Stimulated activated naive CD8-positive, alpha-beta T cell treated with anti-CD3 and anti-CD28 coated beads, Interleukin-15, Interleukin-2, amounts not matched to agents 100 ng/mL and 50 ng/mL, for 24 hours (primary cell): ENCODE measurements around the gene NAXD.
"Not testable (repeated sequence)": the region's sequence is repeated elsewhere in the genome, so short reads cannot be mapped to it uniquely, and the experiment has no call there.

Experiments
- H3K27ac Mint-ChIP-seq: one replicate; pipeline ENCODE4 v1.8.0; 2021; ENCODE audit warnings: mild to moderate bottlenecking, mixed read lengths
- H3K27me3 Mint-ChIP-seq: one replicate; pipeline ENCODE4 v1.8.0; 2021; ENCODE audit warnings: mixed read lengths
- H3K36me3 Mint-ChIP-seq: one replicate; pipeline ENCODE4 v1.8.0; 2021; ENCODE audit warnings: low read depth, mixed read lengths
- H3K4me1 Mint-ChIP-seq: one replicate; pipeline ENCODE4 v1.8.0; 2021; ENCODE audit warnings: low read depth, mixed read lengths
- H3K4me3 Mint-ChIP-seq: one replicate; pipeline ENCODE4 v1.8.0; 2021; ENCODE audit warnings: mild to moderate bottlenecking, mixed read lengths
- H3K9me3 Mint-ChIP-seq: one replicate; pipeline ENCODE4 v1.8.0; 2021; ENCODE audit warnings: mixed read lengths

NAXD gene

DNA sequence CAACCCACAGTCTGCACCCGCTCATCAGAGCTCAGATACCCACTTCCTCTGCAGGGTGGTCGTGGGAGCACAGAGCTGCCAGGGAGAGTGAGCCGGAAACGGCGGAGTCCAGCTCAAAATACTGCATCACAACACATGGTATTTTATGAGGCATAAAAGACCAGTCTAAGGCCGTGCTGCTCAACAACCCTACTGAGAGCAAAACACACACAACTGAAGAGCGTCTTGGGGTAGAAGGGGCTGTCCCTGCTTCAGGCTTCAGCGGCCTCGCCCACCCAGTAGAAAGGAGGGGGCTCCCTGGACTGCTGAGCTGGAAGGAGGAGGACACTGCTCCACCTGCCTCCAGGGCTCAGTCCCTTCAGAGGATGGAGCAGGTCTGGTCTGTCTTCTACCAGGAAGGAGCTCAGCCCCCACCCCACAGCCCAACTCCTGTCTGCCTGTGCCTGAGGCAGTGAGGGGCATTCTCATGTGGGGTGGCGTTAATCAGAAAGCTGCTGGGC is 36.9 kb downstream of the NAXD start:
- Mint-ChIP-seq H3K4me3 (no peak overlapping the region), H3K27me3 (no peaks in the 10 kb centered on the region), H3K4me1 (peaks cover 24% of the 10 kb centered on the region), H3K27ac (no peak overlapping the region), H3K9me3 (no peaks in the 10 kb centered on the region), H3K36me3 (peaks cover 45% of the 10 kb centered on the region)

DNA sequence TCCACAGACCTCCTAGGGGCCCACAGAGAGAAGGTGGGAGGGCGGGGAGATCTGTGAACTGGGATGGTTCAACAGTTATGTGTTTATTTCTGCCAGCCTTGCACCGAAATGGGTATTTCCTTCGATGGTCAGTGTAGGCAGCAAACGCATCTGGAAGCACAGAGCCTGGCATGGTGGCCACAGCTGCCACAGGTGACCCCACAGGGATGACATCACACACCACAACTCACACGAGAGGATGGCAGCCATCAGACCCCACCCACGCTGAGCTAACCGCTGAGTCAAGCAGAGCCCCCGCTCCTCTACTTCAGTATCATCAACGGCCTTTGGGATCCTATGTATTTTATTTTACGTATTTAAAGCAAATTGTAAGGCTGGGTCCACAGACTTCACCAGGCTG is 37.4 kb downstream of the NAXD start:
- H3K36me3 Mint-ChIP-seq = peaks cover 45% of the 10 kb centered on the region
- no peak overlapping the region for H3K4me3 Mint-ChIP-seq

DNA sequence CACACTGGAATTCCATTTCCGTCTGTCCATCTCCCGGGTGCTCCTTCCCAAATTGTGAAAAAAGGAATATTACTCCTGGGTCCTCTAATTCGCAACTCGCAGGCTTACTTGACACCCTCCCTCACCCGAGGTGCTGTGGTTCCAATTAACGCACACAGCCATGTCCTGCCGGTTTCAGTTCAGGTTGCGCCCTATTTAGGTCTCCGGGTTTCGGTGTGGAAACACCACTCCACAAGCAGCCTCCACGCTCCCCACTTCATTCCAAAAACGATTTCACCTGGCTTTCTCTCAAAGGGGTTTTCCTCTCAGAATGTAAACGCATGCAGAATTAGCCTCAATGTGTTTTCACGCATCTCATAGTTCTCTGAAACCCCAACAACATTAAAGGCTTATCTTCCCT is 37.9 kb downstream of the NAXD start:
- Mint-ChIP-seq H3K36me3 (peaks cover 46% of the 10 kb centered on the region), H3K9me3 (no peaks in the 10 kb centered on the region), H3K4me3 (no peak overlapping the region), H3K4me1 (peaks cover 34% of the 10 kb centered on the region), H3K27me3 (no peaks in the 10 kb centered on the region), H3K27ac (no peak overlapping the region)

More for the DNA sequence above, 37.4 kb downstream of the NAXD start:
- H3K27ac Mint-ChIP-seq = no peak overlapping the region
- no peaks in the 10 kb centered on the region for H3K27me3 Mint-ChIP-seq
- H3K9me3 Mint-ChIP-seq = no peaks in the 10 kb centered on the region
- H3K4me1 Mint-ChIP-seq = peaks cover 29% of the 10 kb centered on the region

DNA sequence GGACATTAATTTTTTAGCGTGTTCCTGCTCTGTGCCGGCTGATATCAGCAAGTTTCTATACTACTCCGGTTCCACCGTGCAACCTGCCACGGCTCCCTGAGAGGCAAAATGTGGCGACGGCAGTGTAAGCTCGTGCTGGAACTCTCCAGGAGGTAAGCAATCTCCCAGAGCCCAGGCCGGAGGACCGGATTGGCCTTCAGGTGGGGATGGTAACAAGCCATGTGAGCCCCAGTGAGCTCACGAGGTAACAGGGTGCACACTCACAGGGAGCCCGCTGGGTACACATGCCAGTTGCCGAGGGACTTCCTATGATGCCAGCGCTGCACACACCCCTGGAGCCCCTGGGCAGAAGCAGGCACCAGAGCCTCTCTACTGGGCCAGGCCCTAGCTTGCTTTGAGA is 38.5 kb downstream of the NAXD start:
- no peak overlapping the region for H3K4me3 Mint-ChIP-seq
- no peak overlapping the region for H3K27ac Mint-ChIP-seq
- no peaks in the 10 kb centered on the region for H3K27me3 Mint-ChIP-seq
- H3K36me3 Mint-ChIP-seq = peaks cover 44% of the 10 kb centered on the region
- H3K9me3 Mint-ChIP-seq = no peaks in the 10 kb centered on the region
- peaks cover 40% of the 10 kb centered on the region for H3K4me1 Mint-ChIP-seq

DNA sequence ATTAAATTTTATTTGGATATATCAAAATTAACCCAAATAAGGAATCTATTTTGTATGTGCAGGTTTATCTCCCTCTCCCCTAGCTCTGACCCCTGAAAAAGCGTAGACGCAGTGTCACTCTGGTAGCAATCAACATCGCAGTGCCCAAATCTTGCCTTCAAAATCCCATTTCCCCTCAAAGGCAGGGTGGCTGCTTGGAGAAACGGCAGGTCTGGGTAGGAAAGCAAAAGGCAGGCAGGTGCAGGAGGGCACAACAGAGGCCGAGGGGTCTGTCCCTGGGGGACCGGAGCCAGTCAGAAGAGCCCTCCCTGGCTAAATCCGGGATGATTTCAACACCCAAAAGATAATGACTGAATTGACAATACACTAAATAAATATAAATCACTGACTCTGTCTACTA is 41.9 kb downstream of the NAXD start:
- Mint-ChIP-seq H3K27ac (no peak overlapping the region), H3K27me3 (no peaks in the 10 kb centered on the region), H3K9me3 (no peaks in the 10 kb centered on the region), H3K4me3 (no peak overlapping the region), H3K36me3 (peaks cover 59% of the 10 kb centered on the region), H3K4me1 (peaks cover 53% of the 10 kb centered on the region)

DNA sequence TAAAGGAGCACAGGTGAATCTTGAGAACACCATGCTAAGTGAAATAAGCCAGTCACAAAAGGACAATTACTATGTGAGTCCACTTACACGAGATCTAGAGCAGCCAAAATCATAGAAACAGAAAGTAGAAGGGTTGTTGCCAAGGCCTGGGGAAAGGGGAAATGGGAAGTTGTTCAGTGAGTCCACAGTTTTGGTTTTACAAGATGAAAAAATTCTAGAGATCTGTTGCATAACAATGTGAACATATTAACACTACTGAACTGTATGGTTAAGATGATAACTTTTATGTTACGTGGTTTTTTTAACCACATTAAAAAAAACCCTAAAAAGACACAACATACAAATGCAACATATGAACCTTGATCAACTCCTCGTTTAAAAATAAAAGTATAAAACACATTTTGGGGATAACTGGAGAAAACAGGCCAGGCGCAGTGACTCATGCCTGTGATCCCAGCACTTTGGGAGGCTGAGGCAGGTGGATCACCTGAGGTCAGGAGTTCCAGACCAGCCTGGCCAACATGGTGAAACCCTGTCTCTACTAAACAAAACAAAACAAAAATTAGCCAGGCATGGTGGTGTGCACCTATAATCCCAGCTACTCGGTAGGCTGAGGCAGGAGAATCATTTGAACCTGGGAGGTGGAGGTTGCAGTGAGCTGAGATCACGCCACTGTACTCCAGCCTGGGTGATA is 43.0 kb downstream of the NAXD start:
- H3K27me3 Mint-ChIP-seq, H3K4me3 Mint-ChIP-seq, H3K9me3 Mint-ChIP-seq: not testable (repeated sequence)
- Mint-ChIP-seq H3K27ac (peak overlapping the region; percentile 1), H3K4me1 (peaks cover 49% of the 10 kb centered on the region), H3K36me3 (peaks cover 71% of the 10 kb centered on the region)

DNA sequence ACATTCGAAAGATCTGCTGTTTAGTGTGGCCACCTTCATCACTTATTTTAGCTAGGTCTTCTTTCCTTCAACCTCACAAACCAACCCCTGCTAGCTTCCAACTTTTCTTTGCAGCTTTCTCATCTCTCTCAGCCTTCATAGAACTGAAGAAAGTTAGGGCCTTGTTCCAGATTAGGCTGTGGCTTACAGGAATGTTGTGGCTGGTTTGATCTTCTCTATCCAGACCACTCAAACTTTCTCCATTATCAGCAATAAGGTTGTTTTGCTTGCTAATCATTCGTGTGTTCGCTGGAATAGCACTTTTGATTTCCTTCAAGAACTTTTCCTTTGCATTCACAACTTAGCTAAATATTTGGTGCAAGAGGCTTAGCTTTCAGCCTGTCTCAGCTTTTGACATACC is 45.9 kb downstream of the NAXD start:
- H3K27me3 Mint-ChIP-seq = no peaks in the 10 kb centered on the region
- H3K27ac Mint-ChIP-seq = no peak overlapping the region
- peaks cover 82% of the 10 kb centered on the region for H3K36me3 Mint-ChIP-seq
- no peak overlapping the region for H3K4me3 Mint-ChIP-seq
- H3K9me3 Mint-ChIP-seq = no peaks in the 10 kb centered on the region
- H3K4me1 Mint-ChIP-seq = peaks cover 50% of the 10 kb centered on the region

DNA sequence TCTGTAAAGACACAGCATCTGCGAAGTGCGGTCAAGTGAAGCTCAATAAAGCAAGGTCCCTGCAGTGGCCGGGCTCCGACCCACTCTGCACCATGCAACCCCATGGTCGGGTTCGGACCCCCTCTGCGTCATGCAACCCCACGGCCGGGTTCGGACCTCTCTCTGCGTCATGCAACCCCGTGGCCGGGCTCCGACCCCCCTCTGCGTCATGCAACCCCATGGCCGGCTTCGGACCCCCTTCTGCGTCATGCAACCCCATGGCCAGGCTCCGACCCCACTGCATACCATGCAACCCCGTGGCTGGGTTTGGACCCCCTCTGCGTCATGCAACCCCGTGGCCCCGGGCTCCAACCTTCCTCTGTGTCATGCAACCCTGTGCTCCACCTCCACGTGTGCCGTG is 46.7 kb downstream of the NAXD start:
- Mint-ChIP-seq H3K27ac (no peak overlapping the region), H3K27me3 (no peaks in the 10 kb centered on the region), H3K36me3 (peaks cover 88% of the 10 kb centered on the region), H3K4me1 (peaks cover 46% of the 10 kb centered on the region), H3K9me3 (no peaks in the 10 kb centered on the region), H3K4me3 (no peak overlapping the region)

DNA sequence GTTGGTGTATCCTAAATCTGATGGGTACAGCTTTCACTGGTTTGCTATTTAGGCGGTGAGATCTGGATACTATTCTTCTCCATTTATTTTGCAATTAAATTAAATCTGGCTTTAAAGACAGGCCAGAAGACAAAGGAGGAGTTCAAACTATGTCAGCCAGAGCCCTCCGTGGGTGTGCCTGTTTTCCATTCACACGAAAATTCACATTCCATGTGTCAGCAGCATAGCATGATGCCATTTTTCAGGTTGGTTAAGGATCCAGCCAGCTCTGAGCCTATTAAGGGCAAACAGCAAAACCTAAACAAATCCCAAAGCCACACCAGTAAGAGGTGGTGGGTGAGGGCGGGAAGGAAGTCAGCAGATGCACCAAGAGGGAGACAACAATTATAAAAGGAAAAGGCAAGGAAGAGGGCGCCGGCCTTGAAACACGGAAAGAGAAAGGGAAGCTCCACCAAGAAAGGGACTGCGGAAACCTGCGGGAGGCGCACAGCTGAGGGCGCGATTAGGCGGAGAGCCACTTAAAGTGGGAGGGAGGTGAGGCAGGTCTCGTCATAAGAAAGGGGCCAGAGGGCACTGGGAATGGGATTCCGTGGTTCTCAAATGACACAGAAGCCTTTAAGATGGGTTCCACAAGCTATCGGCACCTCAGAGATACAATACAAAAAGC is 47.6 kb downstream of the NAXD start:
- Mint-ChIP-seq H3K4me1 (peaks cover 38% of the 10 kb centered on the region), H3K27me3 (no peaks in the 10 kb centered on the region), H3K36me3 (peaks cover 93% of the 10 kb centered on the region), H3K27ac (no peak overlapping the region), H3K9me3 (no peaks in the 10 kb centered on the region), H3K4me3 (no peak overlapping the region)

DNA sequence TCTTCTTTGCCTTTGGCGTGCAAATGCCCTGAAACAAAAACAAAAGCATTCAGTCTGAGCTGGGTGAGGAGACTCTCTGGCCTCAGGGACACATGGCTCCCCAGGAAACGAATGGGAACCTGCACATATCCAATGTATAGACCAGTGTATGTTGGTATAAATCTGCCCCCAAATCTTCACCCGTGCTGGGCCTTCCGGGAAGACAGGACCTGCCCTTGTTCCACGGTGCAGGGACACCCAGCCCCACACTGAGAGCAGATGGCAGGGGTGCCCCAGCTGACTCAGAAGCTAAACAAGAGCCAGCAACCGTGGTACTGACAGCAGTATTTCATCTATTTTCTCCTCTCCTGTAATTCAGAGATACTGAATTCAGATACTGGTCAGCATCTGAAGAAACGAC is 48.1 kb downstream of the NAXD start:
- Mint-ChIP-seq H3K27ac (no peak overlapping the region), H3K4me3 (no peak overlapping the region), H3K27me3 (no peaks in the 10 kb centered on the region), H3K36me3 (peaks cover 89% of the 10 kb centered on the region), H3K9me3 (no peaks in the 10 kb centered on the region), H3K4me1 (peaks cover 32% of the 10 kb centered on the region)

DNA sequence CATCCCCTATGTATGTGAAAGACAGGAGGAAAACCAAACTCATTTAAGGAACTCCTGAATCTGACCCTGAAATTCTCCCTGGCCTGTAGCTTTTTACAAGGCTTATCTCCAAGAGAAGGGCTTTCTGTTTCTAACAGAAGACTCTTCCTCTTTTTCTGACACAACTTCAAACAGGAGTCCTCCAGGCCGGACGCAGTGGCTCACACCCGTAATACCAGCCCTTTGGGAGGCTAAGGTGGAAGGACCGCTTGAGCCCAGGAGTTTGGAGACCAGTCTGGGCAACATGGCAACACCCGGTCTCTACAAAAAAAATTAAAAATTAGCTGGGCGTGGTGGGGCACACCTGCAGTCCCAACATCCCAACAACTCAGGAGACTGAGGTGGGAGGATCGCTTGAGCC is 48.7 kb downstream of the NAXD start:
- Mint-ChIP-seq H3K4me3 (no peak overlapping the region), H3K4me1 (peaks cover 27% of the 10 kb centered on the region), H3K36me3 (peaks cover 92% of the 10 kb centered on the region), H3K27me3 (no peaks in the 10 kb centered on the region), H3K27ac (no peak overlapping the region), H3K9me3 (no peaks in the 10 kb centered on the region)

DNA sequence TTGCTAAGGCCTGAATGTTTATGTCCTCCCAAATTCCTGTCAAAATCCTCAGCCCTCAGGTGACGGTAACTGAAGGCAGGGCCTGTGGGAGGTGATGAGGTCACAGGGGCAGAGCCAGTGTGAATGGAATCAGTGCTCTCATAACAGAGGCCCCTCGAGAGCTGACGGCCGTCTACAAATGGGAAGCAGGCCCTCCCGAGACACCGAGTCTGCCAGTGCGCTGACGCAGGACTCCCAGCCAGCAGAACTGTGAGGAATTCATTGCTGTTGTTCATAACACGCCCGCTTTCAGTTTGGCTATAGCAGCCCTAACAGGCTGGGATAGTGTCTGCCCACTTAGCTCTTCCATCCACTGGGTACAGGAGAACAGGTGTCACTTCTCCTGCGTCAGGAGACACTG is 49.3 kb downstream of the NAXD start:
- Mint-ChIP-seq H3K4me1 (peaks cover 22% of the 10 kb centered on the region), H3K36me3 (peaks cover 90% of the 10 kb centered on the region), H3K27me3 (no peaks in the 10 kb centered on the region), H3K4me3 (no peak overlapping the region), H3K9me3 (no peaks in the 10 kb centered on the region), H3K27ac (no peak overlapping the region)

DNA sequence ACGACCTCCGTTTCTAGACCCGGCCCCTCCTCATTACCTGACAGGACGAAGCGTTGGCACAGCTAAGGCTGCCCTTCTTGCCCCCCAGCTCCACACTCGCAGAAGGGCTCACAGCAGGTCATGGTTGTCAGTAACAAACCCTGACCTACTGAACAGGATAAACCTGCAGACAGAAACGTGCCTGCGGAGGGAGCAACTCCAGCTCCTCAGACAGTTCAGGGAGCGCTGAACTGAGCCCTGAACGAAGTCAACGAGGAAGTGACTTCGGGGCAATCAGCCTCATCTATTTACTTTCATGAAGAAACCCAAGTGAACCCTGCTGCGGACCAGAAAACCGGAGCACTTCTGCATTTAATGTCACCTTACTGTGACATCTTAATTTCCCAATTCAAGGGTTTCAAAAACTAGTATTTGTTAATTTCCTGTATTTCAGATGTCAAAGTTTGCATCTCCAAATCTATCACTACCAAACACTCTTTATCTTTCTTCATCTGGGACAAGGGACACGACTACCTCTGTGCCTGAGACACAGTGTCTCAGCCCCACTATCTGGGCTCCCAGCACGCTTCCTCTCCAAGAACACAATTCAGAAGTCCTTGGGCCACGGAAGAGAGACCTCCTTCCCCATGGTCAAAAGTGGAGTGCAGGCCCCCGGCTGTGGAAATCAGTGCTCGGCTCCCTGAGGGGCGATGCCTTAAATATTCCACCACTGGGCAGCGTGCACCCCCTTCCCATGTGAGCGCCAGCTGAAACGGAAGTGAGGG is 50.3 kb downstream of the NAXD start:
- peaks cover 89% of the 10 kb centered on the region for H3K36me3 Mint-ChIP-seq
- peaks cover 16% of the 10 kb centered on the region for H3K4me1 Mint-ChIP-seq
- H3K27ac Mint-ChIP-seq = no peak overlapping the region
- no peaks in the 10 kb centered on the region for H3K9me3 Mint-ChIP-seq
- H3K4me3 Mint-ChIP-seq = no peak overlapping the region
- no peaks in the 10 kb centered on the region for H3K27me3 Mint-ChIP-seq

DNA sequence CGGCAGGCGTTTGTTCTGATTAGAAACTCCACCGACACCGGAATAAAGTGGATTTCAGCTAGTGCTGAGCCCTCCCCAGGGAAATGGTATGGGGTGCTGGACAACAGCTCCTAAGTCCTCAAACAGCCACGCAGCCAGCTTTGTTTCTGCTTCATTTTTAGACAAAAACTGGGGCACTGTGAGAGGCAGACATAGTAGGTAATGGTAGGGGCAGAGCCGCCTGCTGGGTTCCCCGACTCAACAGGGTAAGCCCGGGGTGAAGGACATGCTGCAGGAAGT is 50.8 kb downstream of the NAXD start:
- Mint-ChIP-seq H3K36me3 (peaks cover 90% of the 10 kb centered on the region), H3K27me3 (no peaks in the 10 kb centered on the region), H3K4me3 (no peak overlapping the region), H3K9me3 (no peaks in the 10 kb centered on the region), H3K27ac (no peak overlapping the region), H3K4me1 (peaks cover 16% of the 10 kb centered on the region)

DNA sequence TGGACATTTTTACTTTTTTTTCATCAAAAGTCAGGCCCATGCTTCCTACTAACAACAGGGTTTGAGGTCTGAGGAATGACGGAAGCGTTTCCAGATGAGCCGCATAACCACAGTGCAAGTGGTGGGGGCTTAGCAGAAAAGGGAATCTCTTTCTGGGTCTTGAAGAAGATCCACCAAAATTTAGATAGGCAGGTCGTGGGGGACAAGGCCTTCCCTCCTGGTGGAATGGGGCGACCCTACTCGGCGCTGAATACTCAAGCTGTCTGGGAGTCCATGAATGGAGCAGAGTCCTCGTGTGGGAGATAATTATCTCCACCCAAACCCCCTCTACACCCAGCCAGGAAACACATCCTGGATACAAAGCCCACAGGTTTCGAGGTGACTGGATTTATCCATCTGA is 53.7 kb downstream of the NAXD start:
- peaks cover 21% of the 10 kb centered on the region for H3K4me1 Mint-ChIP-seq
- H3K9me3 Mint-ChIP-seq = no peaks in the 10 kb centered on the region
- no peak overlapping the region for H3K4me3 Mint-ChIP-seq
- no peak overlapping the region for H3K27ac Mint-ChIP-seq
- peaks cover 87% of the 10 kb centered on the region for H3K36me3 Mint-ChIP-seq
- H3K27me3 Mint-ChIP-seq = no peaks in the 10 kb centered on the region
